ENCODE data around the gene AKAP1.
"Not testable (repeated sequence)": the region's sequence is repeated elsewhere in the genome, so short reads cannot be mapped to it uniquely, and the experiment has no call there.

AKAP1 gene

DNA sequence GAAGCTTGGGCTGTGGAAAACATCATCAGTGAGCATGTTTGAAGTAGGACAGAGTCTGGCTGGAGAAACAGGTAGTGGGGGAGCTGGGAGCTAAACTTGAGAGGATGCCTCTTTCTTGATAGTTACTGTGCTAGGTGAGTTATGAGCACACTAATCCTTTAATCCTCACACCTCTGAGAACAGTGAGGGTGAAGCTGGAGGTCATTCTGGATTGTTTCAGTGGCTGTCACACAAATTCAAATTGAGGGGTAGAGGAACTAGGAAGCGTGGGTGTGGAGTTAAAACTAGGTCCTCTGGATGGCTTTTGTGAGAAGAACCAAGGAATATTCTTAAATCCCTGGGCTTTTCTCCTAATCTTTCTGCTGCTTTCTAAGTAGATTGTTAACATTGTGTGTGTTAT lies 3.3 kb downstream of the AKAP1 start:
- Histone ChIP-seq H3K4me3 (no peak overlapping the region), H3K27ac (no peak overlapping the region), H3K4me1 (peaks cover 73% of the 10 kb centered on the region), H3K9ac (no peak overlapping the region), H3K4me2 (peak overlapping the region; percentile 95), H4K20me1 (peaks cover 77% of the 10 kb centered on the region), H3K36me3 (peaks cover 19% of the 10 kb centered on the region), H3K9me3 (no peaks in the 10 kb centered on the region), H3K27me3 (no peaks in the 10 kb centered on the region)
- no peak for TF ChIP-seq Cebpa-rat (IDR thresholded peaks at IDR 0.05)

DNA sequence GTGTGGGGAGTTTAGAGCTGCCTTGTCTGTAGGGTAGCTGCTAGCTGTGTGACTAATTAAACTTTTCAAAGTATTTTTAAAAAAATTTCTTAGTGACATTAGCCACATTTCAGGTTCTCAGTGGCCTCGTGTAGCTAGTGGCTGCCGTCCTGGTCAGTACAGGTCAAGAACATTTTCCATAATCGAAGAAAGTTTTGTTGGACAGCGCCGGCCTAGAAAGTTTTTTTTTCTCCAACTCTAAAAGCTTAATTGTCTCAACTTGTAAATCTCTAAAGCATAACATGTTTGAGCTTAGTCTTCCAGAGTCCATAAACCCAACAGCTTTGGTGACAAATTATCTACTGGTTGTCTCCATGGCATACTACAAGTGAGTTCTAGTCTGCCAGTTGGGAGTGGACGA lies 4.3 kb downstream of the AKAP1 start:
- Histone ChIP-seq H3K4me1 (peaks cover 62% of the 10 kb centered on the region), H3K4me3 (no peak overlapping the region), H3K27me3 (no peaks in the 10 kb centered on the region), H3K36me3 (peaks cover 28% of the 10 kb centered on the region), H3K27ac (no peak overlapping the region), H3K9ac (no peak overlapping the region), H4K20me1 (peaks cover 88% of the 10 kb centered on the region), H3K4me2 (0 out of 2 replicates have a peak overlapping the region, but pooled peaks have one; percentile 22), H3K9me3 (no peaks in the 10 kb centered on the region)
- TF ChIP-seq Cebpa-rat (IDR thresholded peaks at IDR 0.05): no peak

DNA sequence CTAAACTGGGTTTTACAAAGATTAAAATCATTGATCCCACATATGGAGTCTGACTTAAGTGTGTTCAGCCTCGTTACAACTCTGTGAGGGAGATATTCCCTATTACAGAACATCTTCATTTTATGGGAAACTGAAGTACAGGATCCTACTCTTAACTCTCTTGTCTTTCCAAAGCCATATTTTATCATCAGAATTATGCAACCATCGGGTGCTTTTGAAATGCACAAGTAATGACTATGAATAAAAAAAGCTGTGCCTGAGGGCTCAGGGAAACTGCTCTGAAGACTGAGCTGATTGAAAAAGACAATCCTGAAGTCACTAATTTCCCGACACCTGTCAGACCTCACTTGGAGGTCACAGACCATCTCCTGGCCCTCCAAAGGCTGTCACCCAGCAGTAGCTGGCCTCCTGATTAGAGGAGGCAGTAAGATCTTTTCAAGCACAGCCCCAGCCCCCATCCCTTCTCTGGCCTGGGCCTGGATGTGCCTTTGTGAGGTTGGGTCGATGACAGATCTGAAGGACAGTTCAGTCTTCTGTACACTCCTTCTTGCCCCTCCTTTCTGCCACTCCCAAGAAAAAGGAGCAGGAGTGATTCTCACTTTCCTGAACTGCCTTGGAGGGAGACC lies 5.6 kb downstream of the AKAP1 start:
- no peak for TF ChIP-seq Cebpa-rat (IDR thresholded peaks at IDR 0.05)
- no peak overlapping the region for H3K4me3 ChIP-seq
- H3K36me3 ChIP-seq: peaks cover 39% of the 10 kb centered on the region
- H3K9ac ChIP-seq: peak overlapping the region; percentile 7; the same call in 1 of the 2 replicates
- peaks cover 62% of the 10 kb centered on the region for H3K4me1 ChIP-seq
- H3K9me3 ChIP-seq: no peaks in the 10 kb centered on the region
- H3K4me2 ChIP-seq: peak overlapping the region; percentile 20
- H3K27ac ChIP-seq: no peak overlapping the region; the same call in 1 of the 2 replicates
- peaks cover 100% of the 10 kb centered on the region for H4K20me1 ChIP-seq
- H3K27me3 ChIP-seq: no peaks in the 10 kb centered on the region

DNA sequence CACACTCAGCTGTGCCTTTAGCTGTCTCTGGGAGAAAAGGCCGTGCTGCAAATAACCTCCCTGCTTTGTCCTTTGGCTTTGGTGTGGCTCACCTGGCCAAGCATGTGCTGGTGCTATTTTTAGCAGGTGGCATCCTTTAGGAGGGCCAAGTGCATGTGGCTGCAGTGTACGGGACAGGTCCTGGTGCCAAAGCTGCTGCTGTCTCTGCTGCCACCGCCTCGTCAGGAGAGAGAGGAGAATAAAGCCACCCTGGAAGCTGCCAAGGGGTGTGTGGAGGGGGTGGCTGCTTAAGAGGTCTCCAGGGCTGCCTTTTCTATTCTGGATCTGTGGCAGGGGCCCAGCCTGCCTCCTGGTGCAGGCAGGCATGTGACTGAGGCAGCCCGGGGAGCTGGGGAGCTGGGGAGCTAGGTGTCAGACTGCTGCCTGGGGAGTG lies 6.2 kb downstream of the AKAP1 start:
- Histone ChIP-seq H3K27ac (no peak overlapping the region; the same call in 1 of the 2 replicates), H3K4me3 (no peak overlapping the region)

DNA sequence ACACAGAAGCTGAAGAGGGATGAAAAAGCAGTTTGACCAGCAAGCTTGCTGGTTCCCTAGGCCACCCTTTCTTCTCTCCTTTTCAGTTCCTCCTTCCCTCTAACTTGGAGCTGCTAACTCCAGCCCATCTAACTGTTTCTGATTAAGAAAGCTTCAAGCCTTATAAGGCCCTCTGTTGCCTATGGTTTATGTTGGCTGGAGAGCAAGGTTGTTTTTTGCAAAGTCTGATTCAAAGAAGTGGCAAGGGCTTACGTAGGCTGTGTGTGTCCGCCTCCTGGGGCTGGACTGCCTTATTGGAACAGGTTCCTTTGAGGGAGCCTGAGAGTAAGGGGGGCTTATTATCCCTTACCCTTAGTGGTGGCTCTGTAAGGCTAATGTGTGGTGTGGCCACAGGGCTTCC lies 7.1 kb downstream of the AKAP1 start:
- no peak for TF ChIP-seq Cebpa-rat (IDR thresholded peaks at IDR 0.05)
- H3K36me3 ChIP-seq: peaks cover 54% of the 10 kb centered on the region
- peaks cover 60% of the 10 kb centered on the region for H3K4me1 ChIP-seq
- H3K27me3 ChIP-seq: no peaks in the 10 kb centered on the region
- peaks cover 100% of the 10 kb centered on the region for H4K20me1 ChIP-seq
- peak overlapping the region; percentile 20; the same call in 1 of the 2 replicates for H3K4me2 ChIP-seq
- peak overlapping the region; percentile 23; the same call in 1 of the 2 replicates for H3K9ac ChIP-seq
- H3K9me3 ChIP-seq: no peaks in the 10 kb centered on the region
- no peak overlapping the region for H3K4me3 ChIP-seq
- no peak overlapping the region for H3K27ac ChIP-seq

More for the DNA sequence above, 6.2 kb downstream of the AKAP1 start:
- peaks cover 63% of the 10 kb centered on the region for H3K4me1 ChIP-seq
- H3K36me3 ChIP-seq: peaks cover 45% of the 10 kb centered on the region
- H3K4me2 ChIP-seq: peak overlapping the region; percentile 20
- H3K27me3 ChIP-seq: no peaks in the 10 kb centered on the region
- H3K9ac ChIP-seq: peak overlapping the region; percentile 7; the same call in 1 of the 2 replicates
- peaks cover 100% of the 10 kb centered on the region for H4K20me1 ChIP-seq
- no peak for TF ChIP-seq Cebpa-rat (IDR thresholded peaks at IDR 0.05)
- H3K9me3 ChIP-seq: no peaks in the 10 kb centered on the region

DNA sequence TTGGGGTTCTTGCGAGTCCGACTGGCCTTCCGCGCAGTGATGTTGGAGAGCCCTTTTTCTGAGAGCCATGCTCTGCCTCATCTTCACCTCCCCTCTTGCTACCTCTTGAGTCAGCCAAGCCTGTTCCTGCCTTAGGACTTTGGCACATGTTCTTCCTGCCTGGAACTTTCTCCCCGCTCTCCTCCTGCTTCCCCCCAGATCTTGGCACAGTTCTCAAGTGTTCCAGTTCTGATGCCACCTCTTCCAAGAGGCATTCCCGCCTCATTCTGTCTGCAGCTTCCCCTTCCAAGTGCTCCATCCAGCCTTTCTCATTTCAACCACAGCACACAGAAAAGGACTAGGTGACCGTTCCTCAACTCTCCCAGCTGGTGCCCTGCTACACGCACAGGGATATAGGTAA lies 7.7 kb downstream of the AKAP1 start:
- no peak overlapping the region for H3K9ac ChIP-seq
- no peak for TF ChIP-seq Cebpa-rat (IDR thresholded peaks at IDR 0.05)
- H3K36me3 ChIP-seq: peaks cover 60% of the 10 kb centered on the region
- no peaks in the 10 kb centered on the region for H3K9me3 ChIP-seq
- H4K20me1 ChIP-seq: peaks cover 100% of the 10 kb centered on the region
- no peaks in the 10 kb centered on the region for H3K27me3 ChIP-seq
- no peak overlapping the region for H3K27ac ChIP-seq
- no peak overlapping the region for H3K4me3 ChIP-seq
- no peak overlapping the region for H3K4me2 ChIP-seq
- peaks cover 60% of the 10 kb centered on the region for H3K4me1 ChIP-seq

DNA sequence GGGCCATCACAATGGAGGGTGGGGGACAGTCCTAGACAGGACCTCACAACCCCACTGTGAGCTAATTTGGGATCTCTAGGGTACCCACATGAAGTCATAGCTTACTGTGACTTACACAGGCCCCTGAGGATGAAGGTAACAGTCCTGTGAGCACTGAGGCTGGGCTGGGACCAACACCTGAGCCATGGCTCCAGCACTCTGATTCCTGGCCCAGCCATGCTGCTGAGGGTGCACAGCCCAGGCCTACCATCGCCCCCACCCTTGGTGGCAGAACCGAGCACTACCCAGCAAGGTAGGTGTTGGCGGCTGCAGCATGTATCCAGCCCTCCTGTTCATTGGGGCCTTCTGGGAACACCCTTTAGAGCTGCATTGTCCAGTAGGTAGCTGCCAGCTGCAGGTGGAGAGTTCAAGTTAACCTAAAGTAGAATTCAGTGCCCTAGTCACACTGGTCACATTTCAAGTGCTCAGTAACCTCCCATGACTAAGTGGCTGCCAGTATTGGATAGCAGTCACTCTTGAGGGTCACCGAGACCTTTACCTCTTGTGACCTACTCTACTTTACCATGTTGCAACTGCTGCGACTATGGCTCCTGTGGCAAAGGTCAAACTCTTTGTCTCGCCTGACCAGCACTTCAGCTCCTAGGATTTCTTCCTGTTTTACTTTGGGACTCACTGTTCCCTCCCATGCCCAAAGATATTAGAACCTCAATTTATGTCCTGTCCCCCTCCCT lies 11.6 kb downstream of the AKAP1 start:
- Histone ChIP-seq H3K27me3 (no peaks in the 10 kb centered on the region), H4K20me1 (peaks cover 100% of the 10 kb centered on the region), H3K36me3 (peaks cover 53% of the 10 kb centered on the region), H3K4me3 (no peak overlapping the region), H3K27ac (no peak overlapping the region), H3K4me2 (no peak overlapping the region), H3K9ac (no peak overlapping the region), H3K9me3 (no peaks in the 10 kb centered on the region), H3K4me1 (peaks cover 51% of the 10 kb centered on the region)
- TF ChIP-seq Cebpa-rat (IDR thresholded peaks at IDR 0.05): no peak

DNA sequence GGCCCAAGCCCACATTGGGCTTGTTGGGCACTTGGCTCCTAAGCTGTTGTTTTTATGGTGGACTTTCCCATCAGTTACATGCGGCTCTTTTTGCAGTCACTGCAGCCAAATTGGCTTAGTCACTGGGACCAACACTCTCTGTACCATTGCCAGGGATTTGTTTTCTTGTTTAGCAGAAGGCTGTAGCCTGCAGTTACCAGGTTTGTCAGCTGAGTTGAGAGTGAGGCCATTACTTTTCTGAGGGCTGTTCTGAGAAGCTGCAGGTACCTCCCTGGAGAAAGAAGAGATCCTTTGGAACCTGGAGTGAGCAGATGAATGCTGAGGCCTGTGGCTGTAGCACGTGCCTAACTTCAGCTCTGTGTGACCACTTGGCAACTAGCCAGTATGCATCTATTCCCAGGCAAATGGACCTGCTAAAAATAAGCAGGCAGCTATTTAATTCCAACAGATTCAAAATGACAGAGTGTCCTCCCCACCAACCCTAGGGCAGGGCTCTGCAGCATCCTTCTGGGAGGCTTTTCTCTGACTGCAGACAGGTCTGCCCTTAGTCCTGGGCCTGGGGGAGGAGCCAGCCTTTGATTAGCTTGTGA lies 12.9 kb downstream of the AKAP1 start:
- Histone ChIP-seq H3K4me3 (no peak overlapping the region), H3K4me2 (peak overlapping the region; percentile 57; the same call in 1 of the 2 replicates), H3K27me3 (no peaks in the 10 kb centered on the region), H3K9ac (no peak overlapping the region), H3K36me3 (peaks cover 50% of the 10 kb centered on the region), H3K4me1 (peaks cover 51% of the 10 kb centered on the region), H4K20me1 (peaks cover 100% of the 10 kb centered on the region), H3K27ac (no peak overlapping the region), H3K9me3 (no peaks in the 10 kb centered on the region)
- no peak for TF ChIP-seq Cebpa-rat (IDR thresholded peaks at IDR 0.05)

DNA sequence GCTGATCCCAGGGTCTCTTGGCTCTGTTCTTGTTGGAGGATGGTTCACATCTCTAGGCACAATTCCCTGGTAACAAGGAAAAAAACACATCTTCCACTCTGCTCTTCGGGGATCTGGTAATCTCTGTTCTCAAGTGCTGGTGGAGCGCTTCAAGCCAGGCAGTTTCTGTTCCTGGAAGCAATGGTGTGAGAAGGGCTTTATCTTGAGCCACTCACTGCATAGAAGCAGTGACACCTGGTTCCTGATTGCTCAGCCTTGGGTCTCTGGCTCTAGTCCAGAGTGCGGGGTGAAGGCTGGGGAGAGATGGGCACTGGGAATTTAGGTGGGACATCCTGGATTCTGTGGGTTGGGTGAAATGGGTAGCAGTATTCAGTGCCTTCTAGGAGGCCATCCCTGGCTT lies 14.1 kb downstream of the AKAP1 start:
- no peaks in the 10 kb centered on the region for H3K27me3 ChIP-seq

DNA sequence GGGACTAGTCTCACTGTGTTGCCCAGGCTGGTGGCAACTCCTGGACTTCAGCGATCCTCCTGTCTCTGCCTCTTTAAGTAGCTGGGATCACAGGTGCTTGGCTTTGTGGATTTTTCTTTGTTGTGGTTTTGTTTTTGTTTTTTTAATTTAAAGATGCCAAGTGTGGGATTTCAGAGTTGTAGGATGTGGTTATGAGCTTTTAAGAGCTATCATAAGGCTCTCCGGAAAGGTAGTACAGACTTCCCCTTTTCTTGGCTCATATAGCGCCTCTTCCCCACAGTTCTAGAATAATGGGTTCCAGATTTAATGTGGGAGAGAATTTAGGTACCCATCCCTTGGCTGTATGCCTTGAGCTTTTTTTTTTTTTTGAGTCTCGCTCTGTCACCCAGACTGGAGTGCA lies 17.1 kb downstream of the AKAP1 start:
- no peak for TF ChIP-seq Cebpa-rat (IDR thresholded peaks at IDR 0.05)
- Histone ChIP-seq H3K27ac (no peak overlapping the region), H3K9me3 (no peaks in the 10 kb centered on the region), H3K9ac (no peak overlapping the region), H3K4me3 (no peak overlapping the region), H4K20me1 (peaks cover 100% of the 10 kb centered on the region), H3K27me3 (no peaks in the 10 kb centered on the region), H3K4me1 (peaks cover 47% of the 10 kb centered on the region), H3K36me3 (peaks cover 49% of the 10 kb centered on the region), H3K4me2 (peak overlapping the region; percentile 27)

More for the DNA sequence above, 14.1 kb downstream of the AKAP1 start:
- H3K27ac ChIP-seq: no peak overlapping the region
- peaks cover 52% of the 10 kb centered on the region for H3K4me1 ChIP-seq
- no peak overlapping the region for H3K9ac ChIP-seq
- H3K4me3 ChIP-seq: no peak overlapping the region
- no peaks in the 10 kb centered on the region for H3K9me3 ChIP-seq
- peaks cover 100% of the 10 kb centered on the region for H4K20me1 ChIP-seq
- H3K36me3 ChIP-seq: peaks cover 47% of the 10 kb centered on the region
- TF ChIP-seq Cebpa-rat (IDR thresholded peaks at IDR 0.05): no peak
- H3K4me2 ChIP-seq: peak overlapping the region; percentile 57

DNA sequence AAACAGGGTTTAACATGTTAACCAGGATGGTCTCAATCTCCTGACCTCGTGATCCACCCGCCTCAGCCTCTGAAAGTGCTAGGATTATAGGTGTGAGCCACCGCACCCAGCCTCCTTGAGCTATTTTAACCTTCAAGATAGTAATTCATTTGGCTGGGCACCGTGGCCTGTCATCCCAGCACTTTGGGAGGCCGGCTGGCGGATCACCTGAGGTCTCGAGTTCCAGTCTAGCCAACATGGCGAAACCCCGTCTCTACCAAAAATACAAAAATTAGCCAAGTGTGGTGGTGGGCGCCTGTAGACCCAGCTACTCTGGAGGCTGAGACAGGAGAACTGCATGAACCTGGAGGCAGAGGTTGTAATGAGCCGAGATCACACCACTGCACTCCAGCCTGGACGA lies 17.6 kb downstream of the AKAP1 start:
- H3K4me3 ChIP-seq, H3K27ac ChIP-seq, H3K9ac ChIP-seq, H3K4me2 ChIP-seq, H3K9me3 ChIP-seq, H3K27me3 ChIP-seq: not testable (repeated sequence)
- peaks cover 100% of the 10 kb centered on the region for H4K20me1 ChIP-seq
- H3K4me1 ChIP-seq: peaks cover 41% of the 10 kb centered on the region
- peaks cover 49% of the 10 kb centered on the region for H3K36me3 ChIP-seq
